Measurements from ENCODE around the gene PDLIM5. TPM values are rescaled to one million over a fixed set of nuclear protein-coding genes. Genes with fewer than 3 reads are reported as not detected.

The PDLIM5 gene
- total RNA-seq, 1 experiment from 2014 or later, result 58.0 TPM

- H3K4me1 Mint-ChIP-seq, result peaks cover 31 to 43% of the 10 kb centered on the region in 2 experiments
Measured at GRCh38 chr4:94531991-94532789, 80.4 kb downstream of the PDLIM5 start.

More at GRCh38 chr4:94531991-94532789, 80.4 kb downstream of the PDLIM5 start:
- Histone ChIP-seq H3K9me3 (ENCODE audit: control insufficient read depth, low read depth, low read length) (no peaks in the 10 kb centered on the region), H4K91ac (ENCODE audit: insufficient read length, low read depth, low read length) (no peak overlapping the region), H2BK120ac (ENCODE audit: low read depth, low read length, poor library complexity, severe bottlenecking) (no peak overlapping the region), H3K14ac (ENCODE audit: insufficient read depth, low read length) (no peak overlapping the region), H3K27me3 (ENCODE audit: insufficient read depth, low read length) (no peaks in the 10 kb centered on the region), H3K18ac (ENCODE audit: insufficient read length, low read depth, low read length) (no peak overlapping the region), H3K56ac (ENCODE audit: insufficient read length, low read depth, low read length) (no peak overlapping the region), H4K5ac (ENCODE audit: insufficient read length, low read depth, low read length) (no peak overlapping the region), H3K4me2 (ENCODE audit: insufficient read depth, insufficient read length, low read length) (no peak overlapping the region), H3K9ac (ENCODE audit: extremely low read depth, insufficient read length, low read length) (no peak overlapping the region), H3K4me1 (ENCODE audit: insufficient read depth, low read length) (peaks cover 11% of the 10 kb centered on the region; the same call in 1 of the 2 replicates), H2BK12ac (ENCODE audit: insufficient read length, low read depth, low read length) (no peak overlapping the region), H3K23me2 (ENCODE audit: insufficient read length, low read depth, low read length, poor library complexity, severe bottlenecking) (no peaks in the 10 kb centered on the region), H3T11ph (ENCODE audit: low read length) (no peak overlapping the region), H3K79me1 (ENCODE audit: insufficient read depth, low read depth, low read length, poor library complexity, severe bottlenecking) (no peaks in the 10 kb centered on the region), H2AK5ac (ENCODE audit: insufficient read length, low read length) (no peak overlapping the region), H2AFZ (ENCODE audit: low read length) (no peak overlapping the region), H4K8ac (replicated peaks; ENCODE audit: insufficient read length, low read depth, low read length) (no peak overlapping the region), H3K79me2 (ENCODE audit: insufficient read depth, low read length) (no peaks in the 10 kb centered on the region), H4K20me1 (ENCODE audit: control insufficient read depth, insufficient read depth, insufficient read length) (no peaks in the 10 kb centered on the region), H3K27ac (ENCODE audit: insufficient read length, low read depth, low read length) (no peak overlapping the region), H2BK15ac (ENCODE audit: low read depth, low read length) (no peak overlapping the region), H2BK20ac (ENCODE audit: low read depth, low read length, poor library complexity, severe bottlenecking) (no peak overlapping the region), H3K4ac (ENCODE audit: low read depth, low read length) (no peak overlapping the region), H3K23ac (ENCODE audit: insufficient read length, low read depth, low read length) (no peak overlapping the region), H2BK5ac (ENCODE audit: insufficient read length, low read length) (no peak overlapping the region)
- Mint-ChIP-seq H3K36me3 (ENCODE audit: insufficient read depth in 1 of 3, low read depth in 3 of 3) (no peaks in the 10 kb centered on the region), H3K9me3 (no peaks in the 10 kb centered on the region), H3K27me3 (ENCODE audit: low read depth) (no peaks in the 10 kb centered on the region), H3K4me3 (no peak overlapping the region), H3K27ac (no peak overlapping the region; a peak in 1 of 7 replicates)
- no peak for DNase-seq
- TF ChIP-seq, protein P1, sequence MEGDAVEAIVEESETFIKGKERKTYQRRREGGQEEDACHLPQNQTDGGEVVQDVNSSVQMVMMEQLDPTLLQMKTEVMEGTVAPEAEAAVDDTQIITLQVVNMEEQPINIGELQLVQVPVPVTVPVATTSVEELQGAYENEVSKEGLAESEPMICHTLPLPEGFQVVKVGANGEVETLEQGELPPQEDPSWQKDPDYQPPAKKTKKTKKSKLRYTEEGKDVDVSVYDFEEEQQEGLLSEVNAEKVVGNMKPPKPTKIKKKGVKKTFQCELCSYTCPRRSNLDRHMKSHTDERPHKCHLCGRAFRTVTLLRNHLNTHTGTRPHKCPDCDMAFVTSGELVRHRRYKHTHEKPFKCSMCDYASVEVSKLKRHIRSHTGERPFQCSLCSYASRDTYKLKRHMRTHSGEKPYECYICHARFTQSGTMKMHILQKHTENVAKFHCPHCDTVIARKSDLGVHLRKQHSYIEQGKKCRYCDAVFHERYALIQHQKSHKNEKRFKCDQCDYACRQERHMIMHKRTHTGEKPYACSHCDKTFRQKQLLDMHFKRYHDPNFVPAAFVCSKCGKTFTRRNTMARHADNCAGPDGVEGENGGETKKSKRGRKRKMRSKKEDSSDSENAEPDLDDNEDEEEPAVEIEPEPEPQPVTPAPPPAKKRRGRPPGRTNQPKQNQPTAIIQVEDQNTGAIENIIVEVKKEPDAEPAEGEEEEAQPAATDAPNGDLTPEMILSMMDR (conservative IDR thresholded peaks at IDR 0.05), result no peak
- no CpG with 5 or more reads among the region's 9 CpGs for WGBS (ENCODE audit: extremely low coverage, insufficient read length, low lambda C conversion rate)

Data from H9 (cell line).